HG02938 (cell line): ENCODE measurements around the gene NLRX1.
"Not testable (repeated sequence)": the region's sequence is repeated elsewhere in the genome, so short reads cannot be mapped to it uniquely, and the experiment has no call there.

Source experiments
- ATAC-seq: cut with Tn5 transposase; IDR thresholded peaks from one replicate; pipeline ENCODE4 v1.9.1; 2021; ENCODE audit warnings: mild to moderate bottlenecking, moderate library complexity; ENCODE audit not compliant: unreplicated experiment

The NLRX1 gene

GRCh38 chr11:119168471-119169281 lies at the start of gene NLRX1:
TSS of gene NLRX1 (plus strand) at chr11:119168725. CDS start at chr11:119171404, 2,679 bp downstream.
- ATAC-seq: peak; percentile 80

- no peak for ATAC-seq
Observed at GRCh38 chr11:119118946-119119345, 49.6 kb upstream of the NLRX1 start.

- no peak for ATAC-seq
Observed at GRCh38 chr11:119120639-119121007, 47.9 kb upstream of the NLRX1 start.

- peak; percentile 93 for ATAC-seq
Observed at GRCh38 chr11:119121008-119121810, 47.3 kb upstream of the NLRX1 start, which contains the start of gene HINFP. TSS of gene HINFP (plus strand) at chr11:119121580. CDS start at chr11:119126945, 5,365 bp downstream.

- ATAC-seq: no peak
Observed at GRCh38 chr11:119121811-119122124, 46.8 kb upstream of the NLRX1 start.

GRCh38 chr11:119125821-119126220 lies 42.7 kb upstream of the NLRX1 start:
- no peak for ATAC-seq

GRCh38 chr11:119126675-119127268 lies 41.8 kb upstream of the NLRX1 start:
- ATAC-seq: no peak

GRCh38 chr11:119130662-119131061 lies 37.9 kb upstream of the NLRX1 start:
- ATAC-seq: no peak

GRCh38 chr11:119134389-119134978 lies 34.0 kb upstream of the NLRX1 start:
- no peak for ATAC-seq

- ATAC-seq: not testable (repeated sequence)
Observed at GRCh38 chr11:119139276-119139675, 29.2 kb upstream of the NLRX1 start.

- ATAC-seq: peak; percentile 70
Observed at GRCh38 chr11:119144825-119145486, 23.6 kb upstream of the NLRX1 start.

GRCh38 chr11:119145551-119145950 lies 23.0 kb upstream of the NLRX1 start:
- ATAC-seq: no peak

GRCh38 chr11:119147604-119148333 lies 20.8 kb upstream of the NLRX1 start:
- ATAC-seq: no peak

GRCh38 chr11:119148720-119149017 lies 19.9 kb upstream of the NLRX1 start:
- no peak for ATAC-seq

GRCh38 chr11:119149018-119149785 lies 19.3 kb upstream of the NLRX1 start, which contains the start of gene ABCG4:
TSS of gene ABCG4 (plus strand) at chr11:119149052. CDS start at chr11:119149966, 914 bp downstream.
- no peak for ATAC-seq

GRCh38 chr11:119149786-119150275 lies 18.7 kb upstream of the NLRX1 start:
- ATAC-seq: no peak

- ATAC-seq: no peak
Observed at GRCh38 chr11:119152043-119152442, 16.5 kb upstream of the NLRX1 start.

- no peak for ATAC-seq
Observed at GRCh38 chr11:119152604-119153003, 15.9 kb upstream of the NLRX1 start.
